Esophagus muscularis mucosa (tissue), 4 donors: ENCODE measurements around the gene LRMDA. TPM values are rescaled to one million over a fixed set of nuclear protein-coding genes. Genes with fewer than 3 reads are reported as not detected.

Experiments used
- DNase-seq: peaks from one replicate; pipeline ENCODE4 v3.0.0-alpha.2; 2017; ENCODE audit errors: extremely low spot score
- H3K27ac ChIP-seq, 4 donors: fragments of 200-600 bp; sonication (generic); replicated peaks in 1 of 4; 1 replicate in 3 of 4; 2 replicates in 1 of 4; pipeline ENCODE4 v1.5.1; 2016 to 2019; ENCODE audit warnings: mild to moderate bottlenecking in 1 of 4
- H3K27me3 ChIP-seq, 4 donors: fragments of 200-600 bp; sonication (generic); one replicate each; pipeline versions ENCODE4 v1.5.1 to v1.6.0; 2016 to 2019
- H3K36me3 ChIP-seq, 4 donors: fragments of 200-600 bp; sonication (generic); one replicate each; pipeline ENCODE4 v1.5.1; 2016 to 2019
- H3K4me1 ChIP-seq, 4 donors: fragments of 200-600 bp; sonication (generic); one replicate each; pipeline ENCODE4 v1.5.1; 2016 to 2019
- H3K4me3 ChIP-seq, 4 donors: fragments of 200-600 bp; sonication (generic); 1 replicate in 2 of 4; 2 replicates in 2 of 4; pipeline ENCODE4 v1.5.1; 2016 to 2019; ENCODE audit warnings: mild to moderate bottlenecking in 4 of 4, moderate library complexity in 1 of 4
- H3K9me3 ChIP-seq, 4 donors: fragments of 200-600 bp; sonication (generic); 1 replicate in 3 of 4; 2 replicates in 1 of 4; pipeline ENCODE4 v1.5.1; 2016 to 2019
- CTCF ChIP-seq, 3 experiments: fragments of 200-600 bp in 2 of 3; fragments of 450-650 bp in 1 of 3; sonication (generic) in 2 of 3; IDR thresholded peaks; one replicate each; pipeline ENCODE4 v1.5.1; 2017 to 2019; ENCODE audit warnings: antibody characterized with exemption in 3 of 3, mild to moderate bottlenecking in 2 of 3, moderate library complexity in 1 of 3
- EP300 ChIP-seq: sonication (generic); formaldehyde crosslinking; IDR thresholded peaks from one replicate; pipeline ENCODE4 v1.6.1; 2017; ENCODE audit warnings: antibody characterized with exemption
- POLR2A ChIP-seq: fragments of 450-650 bp; IDR thresholded peaks from one replicate; pipeline ENCODE4 v1.6.1; 2017; ENCODE audit warnings: antibody characterized with exemption, moderate library complexity, mild to moderate bottlenecking, low read depth
- POLR2AphosphoS5 ChIP-seq, 2 donors: sonication (generic); formaldehyde crosslinking; IDR thresholded peaks; one replicate each; pipeline ENCODE4 v1.6.1; 2017; ENCODE audit warnings: antibody characterized with exemption in 2 of 2
- WGBS: methylation state at CpG from one replicate; pipeline ENCODE4 v1.1.5; 2018; 5-methylcytosine and 5-hydroxymethylcytosine counted together
- intact Hi-C: fragments of 100-400 bp; cut with DNase I; formaldehyde crosslinking; loops from one replicate; pipeline ENCODE4 v1.15.1; 2023
- total RNA-seq, 4 donors: library from RNA; depleted of rRNA; stranded (reverse); fragments of >200 nt; gene quantifications; one replicate each; pipeline versions ENCODE4 v1.1.0 to v1.2.1, GENCODE V29; 2016

Gene LRMDA
- total RNA-seq, 4 donors from 2014 or later: 14.3 to 34.9 (median 26.5) TPM

DNA sequence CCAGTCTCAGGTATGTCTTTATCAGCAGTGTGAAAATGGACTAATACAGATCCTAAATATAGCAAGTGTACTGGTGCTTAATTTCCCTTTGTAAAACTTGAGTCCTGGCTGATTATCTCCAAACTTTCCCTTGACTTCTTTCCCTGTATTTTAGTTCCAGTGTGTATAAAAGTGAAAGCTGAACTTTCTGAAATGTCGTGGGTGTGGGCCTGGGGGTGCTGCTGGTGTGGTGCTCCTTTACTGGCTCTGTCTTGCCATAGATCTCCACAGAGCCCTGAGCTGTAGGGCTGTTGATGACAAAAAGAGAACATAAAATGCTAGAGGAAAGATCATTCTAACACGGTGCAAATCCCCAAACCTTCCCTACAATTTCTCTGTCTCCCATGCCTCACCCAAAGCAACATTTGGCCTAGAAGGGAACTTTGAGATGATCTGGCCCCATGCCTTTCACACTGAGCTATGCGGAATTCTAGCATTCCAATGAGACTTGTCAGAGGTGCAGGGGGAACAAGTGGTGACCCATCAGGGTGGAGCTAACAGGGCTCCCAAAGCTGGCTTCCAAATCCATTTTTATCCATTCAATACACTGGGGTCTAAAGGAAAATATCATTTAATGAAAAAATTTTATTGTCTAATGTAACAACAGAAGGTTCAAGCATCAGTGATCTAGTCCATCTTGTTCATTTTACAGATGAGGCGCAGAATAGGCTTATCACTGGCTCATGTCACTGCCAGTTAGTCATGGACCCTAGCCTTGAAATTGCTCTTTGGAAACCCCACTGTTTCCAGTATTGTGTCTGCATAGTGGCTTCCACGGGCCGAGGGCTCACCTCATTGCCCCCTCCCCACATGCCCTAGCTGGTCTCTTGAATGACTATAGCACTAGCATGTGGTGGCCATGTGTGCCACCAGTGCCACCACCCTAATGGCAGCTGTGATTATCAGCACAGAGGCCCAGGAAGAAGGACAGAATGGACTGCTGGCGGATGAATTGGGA, 1000.9 kb downstream of the LRMDA start:
- TF ChIP-seq POLR2A: no peak
- no peak for TF ChIP-seq CTCF (IDR thresholded peaks at IDR 0.05)
- TF ChIP-seq POLR2AphosphoS5 (IDR thresholded peaks at IDR 0.05): peak; percentile 22 to 68
- no peak for TF ChIP-seq EP300
- Histone ChIP-seq H3K27ac (peak overlapping the region; percentile 58 to 81 (median 74)), H3K36me3 (no peaks in the 10 kb centered on the region), H3K27me3 (no peaks in the 10 kb centered on the region), H3K4me3 (no peak overlapping the region), H3K9me3 (no peaks in the 10 kb centered on the region), H3K4me1 (peaks cover 61 to 69% (median 65%) of the 10 kb centered on the region in 4 donors)
- intact Hi-C loops: no loop called here
- no peak for DNase-seq
- WGBS: 74% methylated on average over 7 of the region's 7 CpGs

GRCh38 chr10:76433161-76434005, 1002.0 kb downstream of the LRMDA start:
- Histone ChIP-seq H3K27ac (peak overlapping the region in 3 of 4 donors; percentile 58 to 78 (median 70)), H3K36me3 (no peaks in the 10 kb centered on the region), H3K27me3 (no peaks in the 10 kb centered on the region), H3K4me3 (no peak overlapping the region), H3K9me3 (no peaks in the 10 kb centered on the region), H3K4me1 (peaks cover 58 to 68% (median 63%) of the 10 kb centered on the region in 4 donors)
- intact Hi-C loops: no loop called here
- DNase-seq: no peak
- TF ChIP-seq POLR2A: no peak
- no peak for TF ChIP-seq POLR2AphosphoS5 (IDR thresholded peaks at IDR 0.05)
- no peak for TF ChIP-seq CTCF (IDR thresholded peaks at IDR 0.05)
- TF ChIP-seq EP300: no peak
- WGBS: 83% methylated on average over 7 of the region's 8 CpGs

- intact Hi-C loops: no loop called here
- 82% methylated on average over 1 of the region's 1 CpG for WGBS
- H3K4me3 ChIP-seq: no peak overlapping the region
- no peak overlapping the region for H3K27ac ChIP-seq
- peaks cover 45 to 50% (median 46%) of the 10 kb centered on the region in 4 donors for H3K4me1 ChIP-seq
- H3K36me3 ChIP-seq: no peaks in the 10 kb centered on the region
- no peak for DNase-seq
- H3K9me3 ChIP-seq: no peaks in the 10 kb centered on the region
- TF ChIP-seq CTCF (IDR thresholded peaks at IDR 0.05) (no peak), POLR2AphosphoS5 (IDR thresholded peaks at IDR 0.05) (no peak), POLR2A (no peak), EP300 (no peak)
- H3K27me3 ChIP-seq: no peaks in the 10 kb centered on the region
Observed at GRCh38 chr10:76435157-76435556, 1003.7 kb downstream of the LRMDA start.

- Histone ChIP-seq H3K36me3 (no peaks in the 10 kb centered on the region), H3K27ac (peak overlapping the region in 1 of 4 donors; percentile 2), H3K9me3 (no peaks in the 10 kb centered on the region), H3K27me3 (no peaks in the 10 kb centered on the region), H3K4me3 (no peak overlapping the region), H3K4me1 (peaks cover 32 to 39% (median 34%) of the 10 kb centered on the region in 4 donors)
- WGBS: 66% methylated on average over 4 of the region's 5 CpGs
- intact Hi-C loops: no loop called here
- TF ChIP-seq POLR2AphosphoS5 (IDR thresholded peaks at IDR 0.05) (no peak), CTCF (IDR thresholded peaks at IDR 0.05) (no peak), POLR2A (no peak), EP300 (no peak)
- no peak for DNase-seq
Observed at GRCh38 chr10:76436401-76436811, 1005.0 kb downstream of the LRMDA start.
